DMS53 (cell line): Measurements from ENCODE around the gene GRM7.

Source experiments
- DNase-seq: peaks from one replicate; lab custom pipeline; 2025; lab: John Stamatoyannopoulos, UW

Gene GRM7

DNA sequence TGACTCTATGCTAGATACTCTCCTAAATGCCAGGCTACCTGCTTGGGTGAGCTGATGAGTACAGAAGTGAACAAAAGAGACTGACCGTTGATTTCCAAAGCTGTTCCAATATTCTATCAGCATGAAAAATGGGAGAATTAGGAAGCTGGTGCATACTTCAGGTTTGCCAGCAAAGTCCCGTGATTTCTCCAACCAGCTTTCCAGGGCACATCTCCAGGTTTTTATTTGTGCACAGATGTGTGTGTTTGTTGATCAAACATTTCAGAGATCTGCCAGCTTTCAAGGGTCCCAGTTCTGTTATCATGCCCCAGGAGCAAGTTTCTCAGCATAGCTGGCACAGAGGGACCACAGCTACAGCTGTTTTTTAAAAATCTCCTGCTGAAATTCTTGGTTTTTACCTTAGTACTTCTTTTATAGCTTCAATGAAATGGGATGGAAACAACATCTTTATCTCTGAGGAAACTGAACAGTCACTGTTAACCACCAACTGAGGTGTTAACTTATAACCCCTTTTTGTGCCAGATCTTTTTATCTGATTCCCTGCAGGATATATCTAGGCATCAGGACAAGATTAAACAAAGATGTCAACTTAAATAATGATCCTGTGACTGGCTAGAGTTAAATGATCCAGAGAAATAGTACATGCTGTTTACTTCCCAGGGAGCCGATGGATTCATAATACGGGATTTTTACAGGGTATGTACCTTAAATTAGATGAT is 380.8 kb downstream of the GRM7 start:
- DNase-seq: no peak

DNA sequence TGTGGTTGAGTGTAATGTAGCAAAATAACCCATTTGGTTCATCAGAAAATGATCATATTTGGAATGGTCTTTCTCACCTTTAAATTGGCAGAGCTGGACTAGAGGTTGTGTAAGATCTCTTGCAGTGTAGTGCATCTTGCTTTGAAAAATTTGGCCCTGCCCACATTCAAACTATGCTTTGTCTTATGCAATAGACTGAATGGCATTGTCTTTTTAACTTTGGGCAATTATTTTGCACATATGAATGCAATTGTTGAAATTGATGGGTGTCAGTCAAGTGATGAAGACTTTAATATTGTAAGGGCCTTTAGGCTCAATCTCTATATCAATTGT is 381.4 kb downstream of the GRM7 start:
- no peak for DNase-seq

DNA sequence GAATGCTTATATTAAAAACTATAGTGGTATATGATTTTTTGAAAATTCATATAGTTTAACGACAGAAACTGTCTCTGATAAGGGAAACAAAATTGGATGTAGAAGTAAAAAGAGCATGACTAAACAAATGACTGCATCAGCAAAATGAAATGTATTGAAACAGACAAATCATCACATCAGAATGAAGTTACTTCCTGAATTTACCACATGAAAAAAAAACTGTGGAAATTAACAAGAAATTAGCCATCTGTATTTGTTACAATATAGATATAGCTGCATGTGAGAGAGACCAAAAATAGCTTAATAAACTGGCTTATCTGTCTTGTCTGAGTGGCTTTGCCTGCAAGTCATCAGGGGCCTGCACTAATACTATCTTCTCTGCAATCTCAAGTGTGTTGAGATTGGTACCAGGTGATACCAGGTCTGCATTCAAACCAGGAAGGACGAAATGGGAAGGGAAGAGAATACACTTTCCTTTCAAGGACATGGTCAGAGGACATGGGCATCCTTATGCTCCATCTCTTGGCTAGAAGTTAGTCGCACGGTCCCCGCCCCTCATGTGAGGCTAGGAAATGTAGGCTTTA is 388.7 kb downstream of the GRM7 start:
- no peak for DNase-seq

DNA sequence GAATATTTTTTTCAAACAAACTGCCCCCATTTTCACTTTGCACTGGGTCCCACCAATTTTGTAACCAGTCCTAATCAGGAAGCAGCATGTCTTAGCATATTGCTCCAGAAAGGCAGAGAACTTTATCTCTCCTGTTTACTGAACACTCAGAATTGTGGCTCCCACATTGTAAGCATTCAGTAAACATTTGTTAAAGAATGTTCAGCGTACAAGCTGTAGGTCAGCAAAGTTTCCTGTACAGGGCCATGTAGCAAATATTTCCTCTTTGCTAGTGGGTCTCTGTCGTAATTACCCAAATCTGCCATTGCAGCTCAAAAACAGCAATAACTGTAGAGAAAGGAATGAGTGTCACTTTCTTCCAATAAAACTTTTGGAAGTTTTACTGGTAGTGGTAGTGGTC is 393.3 kb downstream of the GRM7 start:
- no peak for DNase-seq

DNA sequence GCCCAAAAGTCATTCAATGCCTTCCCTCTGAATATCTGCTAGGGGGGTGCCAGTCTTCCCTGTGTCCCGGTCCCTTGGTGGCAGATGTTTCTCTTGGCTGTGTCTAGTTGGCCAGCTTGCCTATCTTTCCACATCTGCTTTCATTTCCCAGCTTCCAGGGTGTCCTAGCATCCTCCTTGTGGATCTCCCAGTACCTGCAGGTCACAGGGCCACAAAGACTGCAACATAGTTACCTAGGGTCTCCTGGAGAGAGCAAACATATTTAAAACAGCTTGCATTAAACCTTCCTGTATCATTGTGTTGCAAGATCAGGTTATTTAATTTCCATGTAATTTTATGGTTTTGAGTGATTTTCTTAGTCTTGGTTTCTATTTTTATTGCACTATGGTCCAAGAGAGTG is 400.1 kb downstream of the GRM7 start:
- no peak for DNase-seq

DNA sequence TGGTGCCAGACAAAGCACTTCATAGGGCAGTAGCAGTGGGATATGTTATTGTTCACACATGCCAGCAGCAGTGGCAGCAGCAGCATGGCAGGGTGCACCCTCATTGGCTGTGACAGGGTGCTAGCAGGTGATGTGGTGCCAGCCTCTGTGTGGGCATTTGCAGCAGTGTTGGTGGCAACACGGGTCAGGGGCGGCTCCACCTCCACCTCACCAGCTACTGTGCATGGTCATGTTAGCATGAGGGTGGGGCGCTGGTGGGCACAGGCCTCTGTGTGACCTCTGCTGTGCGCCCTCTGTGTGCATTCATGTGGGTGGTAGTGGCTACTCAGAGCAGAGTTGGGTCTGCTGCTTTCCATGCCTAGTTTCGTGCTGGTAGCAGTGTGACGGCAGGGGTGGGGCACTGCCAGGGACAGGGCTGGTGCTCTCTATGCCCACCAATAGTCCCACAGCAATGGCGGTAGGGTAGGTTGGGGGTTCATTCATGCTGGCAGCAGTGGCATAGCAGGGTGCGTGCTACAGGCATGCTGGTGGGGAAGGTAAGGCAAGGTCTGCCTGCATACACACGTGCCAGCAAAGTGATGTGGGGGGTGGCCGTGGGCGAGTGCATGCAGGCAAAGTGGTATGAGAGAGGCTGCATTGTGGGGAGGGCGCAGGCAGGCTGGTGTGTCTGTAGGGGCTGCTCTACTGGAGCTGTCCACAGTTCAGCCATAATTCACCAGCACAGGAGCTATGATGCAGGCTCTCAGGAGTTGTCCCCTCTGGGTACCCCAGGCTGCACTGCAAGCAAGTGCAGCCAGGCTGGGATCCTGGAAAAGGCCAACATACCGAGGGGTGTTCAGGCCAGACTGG is 402.7 kb downstream of the GRM7 start:
- DNase-seq: no peak

DNA sequence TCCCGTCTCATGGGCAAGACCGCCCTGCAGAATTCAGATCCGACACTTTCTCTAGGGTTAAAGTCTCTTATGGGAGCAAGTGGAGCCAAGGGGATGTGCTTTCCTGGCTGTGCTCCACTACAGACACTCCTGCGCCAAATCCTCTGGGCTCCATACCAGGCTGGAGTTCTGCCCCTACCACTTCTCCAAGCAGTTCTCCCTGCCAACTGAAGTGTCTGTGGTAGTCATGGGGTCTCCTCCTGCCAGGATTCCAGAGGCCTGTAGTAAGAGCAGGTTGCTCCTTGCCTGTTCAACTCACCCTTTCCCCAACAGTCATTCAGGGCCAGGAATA is 403.2 kb downstream of the GRM7 start:
- no peak for DNase-seq

DNA sequence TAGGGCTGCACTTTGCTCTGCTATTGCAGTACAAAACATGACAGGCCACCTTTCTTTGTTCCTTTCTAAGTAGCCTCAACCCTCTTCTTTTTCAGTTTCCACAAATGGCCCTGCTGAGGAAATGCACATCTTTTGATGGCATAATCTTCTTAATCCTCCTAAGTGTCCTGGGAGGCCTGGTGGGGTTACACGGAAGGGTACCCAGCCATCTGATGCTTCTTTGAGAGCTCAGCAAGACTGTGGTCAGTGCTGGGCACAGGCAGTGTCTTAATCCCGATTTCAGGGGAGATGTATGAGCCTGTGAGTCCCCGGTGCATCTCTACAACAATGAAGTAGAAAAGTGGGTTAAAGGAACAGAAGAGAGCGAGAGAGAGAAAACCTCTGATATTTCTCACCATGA is 404.8 kb downstream of the GRM7 start:
- no peak for DNase-seq

DNA sequence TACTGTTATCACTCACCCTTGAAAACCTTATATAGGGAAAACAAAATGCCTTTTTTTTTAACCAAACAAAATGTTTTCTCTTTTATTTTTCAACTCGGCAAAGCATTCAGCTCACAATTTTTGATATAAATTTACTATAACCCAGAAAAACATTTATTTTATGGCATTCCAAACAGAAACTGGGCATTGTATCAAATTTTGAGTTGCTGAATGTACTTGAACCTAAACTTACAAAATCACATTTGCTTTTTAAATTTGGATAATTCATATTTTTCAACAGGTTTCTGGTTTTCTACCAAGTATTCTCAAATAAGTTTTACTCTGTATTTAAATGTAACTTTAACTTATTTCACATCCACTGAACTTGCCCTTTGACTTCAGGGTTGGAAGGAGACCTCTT is 405.6 kb downstream of the GRM7 start:
- no peak for DNase-seq

DNA sequence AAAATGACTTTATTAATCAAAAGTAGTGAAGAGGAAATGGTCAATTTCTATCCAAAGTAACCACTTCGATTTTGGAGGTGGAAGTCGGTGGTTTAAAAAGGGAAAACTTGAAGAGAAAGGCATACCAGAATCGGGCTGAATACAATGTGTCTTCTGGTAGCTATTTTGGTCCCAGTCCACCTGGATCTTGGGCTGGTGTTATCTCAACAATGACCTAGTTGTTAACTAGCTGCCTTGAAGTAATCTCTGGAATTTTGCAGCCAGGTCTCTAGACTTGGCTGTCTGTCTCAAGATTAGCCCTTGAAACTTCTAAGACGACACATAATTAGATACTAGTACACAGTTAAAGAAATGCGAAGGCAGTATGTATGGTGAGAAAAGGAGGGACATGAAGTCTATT is 409.8 kb downstream of the GRM7 start:
- no peak for DNase-seq

DNA sequence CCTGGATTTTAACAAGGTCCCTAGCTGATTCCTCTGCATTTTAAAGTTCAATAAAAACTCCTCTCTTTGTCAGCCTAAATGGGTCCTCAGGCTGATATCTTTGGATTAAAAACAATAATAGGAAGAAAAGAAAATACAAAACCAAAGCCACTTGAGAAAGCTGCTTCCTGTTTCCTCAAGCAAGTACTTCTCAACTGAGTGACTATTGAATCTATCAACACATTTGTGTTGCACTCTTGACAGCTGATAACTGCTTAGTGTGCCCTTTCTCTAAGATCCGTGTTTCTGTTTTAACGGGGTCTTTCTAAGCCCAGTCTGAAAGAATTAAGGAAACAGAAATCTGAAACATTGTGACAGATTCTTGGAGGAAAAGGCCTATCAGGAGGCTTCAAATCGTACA is 410.7 kb downstream of the GRM7 start:
- peak; percentile 0 for DNase-seq

DNA sequence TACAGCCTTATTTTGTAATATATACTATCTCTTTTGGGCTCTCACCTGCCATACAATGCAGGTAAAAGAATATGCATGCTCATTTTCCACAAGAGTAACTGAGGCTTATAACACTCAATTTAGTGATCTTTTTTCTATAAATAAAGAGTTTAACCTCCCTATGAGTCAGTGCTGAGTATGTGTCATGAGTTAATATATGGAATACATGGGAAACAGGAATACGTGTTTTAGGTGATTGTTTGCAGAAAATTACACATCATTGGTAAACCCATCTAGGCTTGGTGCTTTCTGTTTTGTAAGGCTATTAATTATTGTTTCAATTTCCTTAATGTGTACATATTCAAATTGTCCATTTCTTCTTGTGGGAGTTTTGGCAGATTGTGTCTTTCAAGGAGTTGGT is 411.3 kb downstream of the GRM7 start:
- no peak for DNase-seq

DNA sequence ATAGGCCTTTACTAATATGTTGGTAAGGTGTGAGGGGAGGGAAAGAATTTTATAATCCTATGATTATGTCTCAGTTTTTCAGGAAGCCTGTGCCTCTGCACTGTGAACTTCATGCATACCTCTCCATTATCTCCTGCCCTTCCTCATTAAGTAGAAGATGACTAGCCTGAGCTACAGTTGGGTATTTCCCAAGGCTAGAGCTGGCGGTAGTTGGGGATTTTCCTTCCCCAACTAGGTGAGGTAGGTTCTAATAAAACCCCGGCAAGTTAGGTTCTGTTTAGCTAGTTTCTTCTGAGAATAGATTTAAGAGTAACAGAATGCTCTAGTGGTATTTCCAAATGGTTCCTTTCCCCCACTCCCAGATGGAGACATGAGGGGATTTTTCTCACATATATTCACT is 414.5 kb downstream of the GRM7 start:
- no peak for DNase-seq

DNA sequence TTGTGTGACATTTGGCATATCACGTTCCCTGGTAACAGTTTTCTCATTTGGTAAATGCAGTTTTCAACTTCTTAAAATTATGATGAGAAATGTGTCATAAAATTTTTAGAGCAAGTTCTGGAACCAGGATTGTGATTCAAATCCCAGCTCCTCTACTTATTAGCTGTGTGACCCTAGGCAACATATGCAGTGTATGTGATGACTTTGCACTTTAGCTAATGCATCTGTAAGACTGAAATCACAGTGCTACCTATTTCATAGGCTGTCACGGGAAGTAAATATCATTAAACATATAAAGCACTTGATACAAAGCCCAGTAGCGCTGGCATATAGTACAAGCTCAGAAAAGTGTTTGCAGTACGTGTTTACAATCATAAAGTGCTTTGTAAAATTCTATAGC is 419.4 kb downstream of the GRM7 start:
- DNase-seq: no peak

DNA sequence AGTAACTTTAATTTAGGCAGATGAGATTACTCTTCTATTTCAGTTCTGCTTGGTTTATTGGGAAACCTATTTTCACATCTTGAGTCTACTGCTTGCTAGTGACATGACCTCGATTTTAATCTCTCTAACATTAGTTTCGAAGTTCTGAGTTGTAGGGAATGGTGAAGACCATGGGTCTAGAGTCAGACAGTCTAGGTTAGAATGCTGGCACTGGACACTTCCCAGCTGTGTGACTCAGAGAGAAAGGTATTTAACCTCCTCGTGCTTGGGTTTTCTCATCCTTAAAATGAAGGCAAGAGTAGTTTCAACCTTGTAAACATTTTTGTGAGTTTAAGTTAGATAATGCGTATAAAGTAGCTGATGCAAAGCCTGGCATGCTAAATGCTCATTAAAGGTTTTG is 422.1 kb downstream of the GRM7 start:
- no peak for DNase-seq

DNA sequence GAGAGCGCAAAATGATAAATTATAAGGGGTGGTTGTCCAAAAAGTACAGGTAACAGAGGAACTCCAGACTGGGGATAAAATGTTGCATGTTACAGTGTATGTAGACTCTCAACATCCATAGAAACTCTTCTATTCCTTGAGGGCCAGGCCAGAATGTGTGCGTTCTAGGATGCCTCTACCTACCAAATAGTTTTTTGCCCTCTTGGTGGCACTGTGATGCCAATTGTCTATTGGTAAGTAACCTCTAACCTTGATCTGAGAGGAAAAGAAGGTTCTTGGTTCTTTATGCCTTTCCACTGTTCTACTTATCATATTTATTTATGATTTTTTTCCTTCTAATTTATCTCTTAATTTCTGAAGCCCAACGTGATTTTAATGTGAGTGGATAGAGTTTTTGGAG is 424.6 kb downstream of the GRM7 start:
- peak; percentile 47 for DNase-seq

DNA sequence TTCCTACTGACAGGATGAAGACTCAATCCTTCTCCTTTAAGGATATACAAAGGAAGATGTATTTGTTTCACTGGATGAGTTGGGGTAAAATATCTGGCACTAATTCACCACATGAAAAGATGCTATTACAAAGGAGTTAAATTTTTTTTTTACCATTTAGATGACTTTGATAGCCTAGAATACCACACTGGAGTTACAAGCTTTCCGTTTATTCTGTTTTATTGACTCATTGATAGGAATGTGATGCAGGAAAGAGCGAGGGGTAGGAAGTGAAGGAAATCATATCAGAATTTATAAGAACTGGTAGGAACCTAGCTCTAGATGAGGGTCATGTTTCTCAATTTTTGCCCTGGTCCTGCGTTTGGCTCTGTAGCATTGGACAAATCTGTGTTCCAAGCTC is 427.2 kb downstream of the GRM7 start:
- DNase-seq: no peak

DNA sequence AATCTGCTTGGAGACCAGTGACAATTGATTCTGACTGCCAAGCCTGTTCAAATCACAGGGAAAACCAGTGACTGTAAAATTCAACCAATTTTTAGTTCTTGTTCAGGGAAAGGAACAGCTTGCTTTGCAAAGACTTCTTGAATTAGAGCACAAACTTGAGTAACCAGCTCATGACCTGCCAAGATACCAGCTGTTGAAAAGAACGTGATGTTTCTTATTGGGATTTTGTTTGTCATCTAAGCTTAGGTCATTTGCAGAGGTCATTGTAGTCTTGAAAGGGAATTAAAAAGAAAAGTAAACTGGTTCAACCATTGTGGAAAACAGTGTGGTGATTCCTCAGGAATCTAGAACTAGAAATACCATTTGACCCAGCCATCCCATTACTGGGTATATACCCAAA is 428.2 kb downstream of the GRM7 start:
- DNase-seq: no peak

DNA sequence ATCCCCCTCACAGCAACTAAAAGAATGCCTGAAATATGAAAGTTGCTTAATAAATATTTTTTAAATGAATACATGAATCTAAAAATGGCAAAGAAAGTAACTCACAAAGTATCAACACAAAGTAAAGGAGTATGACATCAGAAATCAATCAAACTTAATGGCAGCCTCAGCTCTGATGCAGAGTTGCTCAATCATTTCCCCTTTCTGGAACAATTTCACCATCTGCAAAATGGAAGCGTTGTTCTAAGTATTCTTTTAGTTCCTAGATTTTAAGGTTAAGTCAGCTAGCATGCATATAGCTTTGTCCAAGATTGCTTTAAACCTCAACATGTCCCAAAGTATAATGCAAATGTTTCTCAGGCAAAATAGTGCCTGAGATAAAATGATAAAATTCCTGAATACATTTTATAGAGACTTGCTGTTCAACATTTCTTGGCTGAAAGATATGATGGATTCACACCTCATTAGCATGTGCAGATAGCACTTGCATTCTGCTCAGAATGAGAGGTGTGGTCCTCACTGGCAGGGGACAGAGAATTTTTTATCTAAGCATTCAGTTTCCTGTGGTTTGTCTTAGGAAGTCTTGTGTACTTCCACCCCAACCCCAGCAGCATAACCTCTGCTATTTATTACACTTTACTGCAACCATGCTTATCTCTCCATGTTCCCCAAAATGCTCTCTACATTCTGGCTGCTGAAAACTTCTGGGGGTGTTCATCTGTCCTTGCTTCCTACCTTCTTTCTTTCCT is 429.3 kb downstream of the GRM7 start:
- DNase-seq: no peak

DNA sequence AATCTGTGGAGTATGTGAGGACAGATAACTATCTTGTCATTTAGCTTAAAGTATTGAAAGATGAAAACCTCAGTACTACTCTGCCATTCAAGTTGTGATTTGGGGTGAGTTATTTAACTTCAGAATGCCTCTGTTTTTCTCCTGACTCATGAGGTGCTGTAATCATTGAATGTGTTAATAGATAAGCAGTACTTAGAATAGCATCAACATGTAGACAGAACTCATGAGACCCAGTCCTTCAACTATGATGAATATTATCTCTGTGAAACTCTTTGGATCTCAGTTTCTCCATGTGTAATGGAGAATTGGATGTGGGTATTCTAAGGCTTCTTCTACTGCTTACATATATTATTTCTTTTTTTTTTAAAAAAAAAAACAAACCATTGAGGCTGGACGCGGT is 431.4 kb downstream of the GRM7 start:
- DNase-seq: no peak

DNA sequence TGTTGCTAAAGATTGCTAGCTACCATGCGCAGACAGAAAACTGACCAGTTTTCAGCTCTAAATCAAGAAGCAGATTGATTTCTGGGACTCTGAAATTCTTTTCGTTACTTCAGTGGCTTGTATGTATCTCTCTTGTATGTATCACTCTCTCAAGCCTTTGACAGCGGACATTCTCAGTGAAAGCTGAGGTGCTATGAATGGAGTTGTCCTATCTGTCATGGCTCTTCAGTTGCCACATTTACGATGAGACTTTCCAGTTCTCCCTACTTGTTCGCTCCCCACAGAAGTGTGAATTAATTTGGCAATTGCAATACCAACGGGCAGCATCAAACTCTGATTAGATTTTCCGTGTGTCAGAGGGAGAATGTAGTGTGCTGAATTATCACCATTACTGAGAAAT is 432.4 kb downstream of the GRM7 start:
- DNase-seq: no peak

DNA sequence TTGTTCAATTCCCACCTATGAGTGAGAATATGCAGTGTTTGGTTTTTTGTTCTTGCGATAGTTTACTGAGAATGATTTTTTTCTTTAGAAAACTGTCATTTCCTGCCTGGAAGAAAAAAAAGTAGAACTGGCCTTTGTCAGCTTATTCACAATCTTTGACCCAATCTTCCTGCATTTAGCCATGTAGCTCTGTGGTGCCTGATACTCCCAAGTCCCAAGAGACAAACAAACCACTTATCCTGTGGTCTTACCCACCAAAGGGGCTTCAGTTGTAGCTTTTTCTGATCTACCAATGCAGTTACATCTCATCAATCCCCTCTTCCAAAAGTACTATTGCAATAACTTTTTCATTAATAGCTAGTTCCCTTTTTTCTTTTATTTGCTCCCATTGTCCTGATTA is 444.6 kb downstream of the GRM7 start:
- no peak for DNase-seq

DNA sequence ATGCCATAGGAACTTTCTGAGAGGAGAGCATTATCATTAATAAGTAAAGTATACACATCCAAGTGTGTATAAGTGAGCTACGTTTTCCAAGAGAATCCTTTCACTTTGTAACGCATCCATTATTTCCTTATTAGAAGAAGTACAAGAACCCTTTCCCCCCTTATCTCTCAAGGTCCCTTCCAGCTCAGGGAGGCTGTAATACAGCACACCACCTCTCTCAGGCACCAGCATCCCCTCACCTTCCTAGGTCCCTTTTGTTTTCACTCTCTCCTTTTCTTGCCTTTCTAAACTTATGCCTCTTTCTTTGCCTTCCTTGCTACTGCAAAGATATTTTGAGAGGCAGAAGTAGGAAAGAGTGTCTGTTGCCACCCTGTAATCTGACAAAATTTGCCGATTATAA is 446.0 kb downstream of the GRM7 start:
- DNase-seq: no peak
